ENCODE measurements around the gene ELP6. TPM values are rescaled to one million over a fixed set of nuclear protein-coding genes. Genes with fewer than 3 reads are reported as not detected.
A peak's percentile ranks its signal among the peaks of the same experiment; 100 is the strongest.

ELP6 gene, protein sequence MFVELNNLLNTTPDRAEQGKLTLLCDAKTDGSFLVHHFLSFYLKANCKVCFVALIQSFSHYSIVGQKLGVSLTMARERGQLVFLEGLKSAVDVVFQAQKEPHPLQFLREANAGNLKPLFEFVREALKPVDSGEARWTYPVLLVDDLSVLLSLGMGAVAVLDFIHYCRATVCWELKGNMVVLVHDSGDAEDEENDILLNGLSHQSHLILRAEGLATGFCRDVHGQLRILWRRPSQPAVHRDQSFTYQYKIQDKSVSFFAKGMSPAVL
- total RNA-seq, result 25.8 TPM

DNA sequence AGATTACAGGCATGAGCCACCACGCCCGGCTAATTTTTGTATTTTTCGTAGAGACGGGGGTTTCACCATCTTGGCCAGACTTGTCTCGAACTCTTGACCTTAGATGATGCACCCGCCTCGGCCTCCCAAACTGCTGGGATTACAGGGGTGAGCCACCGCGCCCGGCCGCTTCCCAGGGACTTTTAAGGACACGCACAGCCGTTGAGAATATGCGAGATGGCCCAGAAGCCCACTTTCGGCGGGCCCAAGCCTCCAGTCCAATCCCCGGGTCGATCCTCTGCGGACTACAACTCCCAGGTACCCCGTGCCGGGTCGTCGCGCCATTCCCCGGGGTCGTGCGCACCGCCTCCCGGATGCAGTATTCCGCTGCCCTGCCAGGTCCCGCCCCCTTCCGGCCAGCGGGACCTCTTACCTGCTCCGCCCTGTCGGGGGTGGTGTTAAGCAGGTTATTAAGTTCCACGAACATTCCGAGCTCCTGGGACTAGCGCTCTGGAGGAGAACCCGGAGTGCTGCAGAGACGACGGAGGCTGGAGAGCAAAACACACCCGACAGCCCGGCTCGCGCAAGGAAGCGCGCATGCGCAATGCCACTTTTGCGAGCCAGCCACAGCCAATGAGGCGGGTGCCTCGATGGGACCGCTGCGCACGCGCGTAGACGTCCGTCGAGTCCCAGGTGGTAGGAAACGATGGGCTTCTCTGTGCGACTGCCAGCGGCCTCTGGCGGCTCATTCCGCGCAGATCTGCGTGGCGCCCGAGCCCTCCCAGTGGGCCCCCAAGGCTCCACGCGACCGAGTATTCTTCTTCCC lies at the start of gene ELP6:
TSS of gene ELP6 (minus strand) at position 588 of the 805 bp plus-strand sequence. CDS start at position 466, 122 bp downstream.
- DNase-seq (ENCODE audit: low spot score), result peak; percentile 97

DNA sequence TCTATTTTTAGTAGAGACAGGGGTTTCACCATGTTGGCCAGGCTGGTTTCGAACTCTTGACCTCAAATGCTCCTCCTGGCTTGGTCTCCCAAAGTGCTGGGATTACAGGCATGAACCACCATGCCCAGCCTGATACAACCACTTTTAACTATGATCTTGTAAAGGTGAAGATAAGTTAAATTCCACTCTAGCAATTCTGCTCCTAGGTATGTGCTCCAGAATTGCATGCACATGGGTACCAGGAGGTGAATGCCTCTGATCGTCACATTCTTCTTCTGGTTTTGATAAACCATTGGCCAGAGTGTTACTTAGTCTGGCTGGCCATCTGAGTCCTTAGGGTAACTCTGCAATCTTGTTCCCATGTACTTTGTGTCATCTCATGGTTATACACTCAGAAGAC lies 42.8 kb upstream of the ELP6 start:
- no peak for DNase-seq (ENCODE audit: low spot score)

DNA sequence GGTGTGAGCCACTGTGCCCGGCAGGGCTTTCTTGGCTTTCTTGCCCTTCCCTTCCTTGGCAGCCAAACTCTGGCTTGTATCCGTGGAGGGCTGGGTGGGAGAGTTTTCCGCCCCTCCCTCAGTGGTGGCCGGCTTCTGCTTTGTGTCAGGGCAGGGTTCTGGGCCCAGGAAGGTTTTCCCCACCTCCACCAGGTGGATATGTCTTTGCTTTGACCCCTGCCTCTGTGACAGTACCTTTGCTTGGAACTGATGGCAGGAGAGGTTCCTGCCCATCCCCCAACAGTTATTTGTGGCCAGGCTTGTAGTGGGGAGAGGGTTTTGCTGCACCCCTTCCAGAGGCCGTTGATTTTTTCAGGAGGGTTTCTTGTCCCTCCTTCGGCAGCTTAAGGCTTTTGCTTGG lies 40.8 kb upstream of the ELP6 start:
- no peak for DNase-seq (ENCODE audit: low spot score)

DNA sequence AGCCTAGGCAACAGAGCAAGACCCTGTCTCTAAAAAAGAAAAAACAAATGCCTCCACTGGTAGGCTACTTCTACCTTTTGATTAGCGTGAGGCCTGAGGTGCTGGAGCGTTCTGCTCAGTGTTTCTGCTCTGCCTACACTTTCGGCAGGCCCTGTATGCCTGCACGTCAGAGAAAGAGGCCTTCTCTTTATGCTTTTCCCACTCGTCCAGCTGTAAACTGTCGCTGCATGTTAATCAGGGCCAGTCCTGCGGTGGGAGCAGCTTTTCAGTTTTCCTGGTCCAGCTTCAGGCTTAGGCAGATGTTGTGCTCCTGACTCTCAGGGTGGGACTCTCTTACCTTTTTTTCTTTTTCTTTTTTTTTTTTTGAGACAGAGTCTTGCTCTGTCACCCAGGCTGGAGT lies 39.9 kb upstream of the ELP6 start:
- DNase-seq (ENCODE audit: low spot score), result no peak

DNA sequence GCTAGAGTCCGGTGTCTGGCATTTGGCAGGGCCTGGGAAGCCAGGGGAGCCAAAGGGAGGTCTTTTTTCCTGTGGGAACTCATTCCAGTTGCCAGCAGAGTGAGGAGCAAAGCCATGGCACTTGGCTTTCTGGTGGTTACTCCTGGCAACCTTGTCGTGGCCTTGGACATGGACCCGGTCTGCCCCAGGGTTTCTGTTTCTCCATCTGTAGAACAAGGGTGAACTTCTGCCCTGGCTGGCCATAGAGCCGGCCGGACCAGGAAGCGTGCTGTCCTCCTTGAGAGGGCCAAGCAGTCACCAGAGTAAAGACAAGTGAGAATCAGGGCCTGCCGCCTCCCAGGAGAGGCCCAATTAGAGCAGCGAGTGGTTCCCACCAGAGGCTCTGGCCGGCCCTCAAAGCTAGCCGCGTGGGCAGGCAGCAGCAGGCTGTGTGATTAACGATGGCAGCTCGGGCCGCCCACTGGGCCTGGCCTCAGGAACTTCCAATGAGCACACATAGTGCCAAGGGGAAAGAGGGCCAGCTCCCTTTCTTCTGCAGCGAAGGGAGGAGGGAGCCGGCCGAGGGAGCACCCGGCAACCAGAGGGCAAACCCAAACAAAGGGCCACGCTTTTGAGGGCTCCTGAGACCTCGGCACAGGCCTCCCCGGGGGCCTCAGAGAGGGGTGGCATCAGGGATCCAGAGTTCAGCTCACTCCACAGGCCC lies 29.1 kb upstream of the ELP6 start:
- DNase-seq (ENCODE audit: low spot score), result peak; percentile 51

DNA sequence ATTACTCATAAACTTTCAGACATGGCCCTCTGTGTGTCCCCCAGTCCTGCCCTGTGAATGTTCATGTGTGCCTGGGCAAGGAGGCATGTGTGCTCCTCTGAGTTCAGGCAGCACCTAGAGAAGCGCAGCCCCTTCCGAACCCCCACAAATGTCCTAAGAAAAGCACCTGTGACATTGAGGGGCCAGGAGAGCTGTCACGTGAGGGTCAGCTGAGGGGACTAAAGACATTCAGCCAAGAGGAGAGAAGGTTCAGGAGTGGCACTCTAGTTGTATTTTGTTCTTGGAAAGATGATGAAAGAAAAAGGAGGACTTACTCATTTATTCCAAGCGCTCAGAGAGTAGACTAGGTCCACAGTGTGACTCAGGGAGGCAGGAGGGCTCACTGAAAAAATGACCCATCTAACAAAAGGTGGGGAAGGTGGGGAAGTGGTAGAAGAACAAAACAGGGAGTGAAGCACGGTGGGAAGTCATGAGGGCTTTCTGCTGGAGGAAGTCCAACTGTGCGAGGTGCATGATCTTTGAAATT lies 28.1 kb upstream of the ELP6 start:
- DNase-seq (ENCODE audit: low spot score), result no peak

DNA sequence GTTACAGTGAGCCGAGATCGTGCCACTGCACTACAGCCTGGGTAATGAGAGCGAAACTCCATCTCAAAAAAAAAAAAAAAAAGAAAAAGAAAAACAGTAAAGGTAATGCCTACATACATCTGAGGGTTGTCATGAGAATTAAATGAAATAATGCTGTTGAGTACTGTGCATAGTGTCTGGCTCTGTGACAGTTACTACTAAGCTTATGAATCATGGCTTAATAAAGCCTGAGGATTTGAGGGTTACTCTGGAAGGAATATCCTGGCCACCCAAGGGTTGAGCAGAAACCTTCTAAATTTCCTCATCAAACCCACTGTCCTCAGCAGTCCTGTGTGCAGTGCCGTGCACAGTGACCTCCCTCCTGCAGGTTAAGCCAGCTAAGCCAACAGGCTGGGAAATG lies 26.8 kb upstream of the ELP6 start:
- no peak for DNase-seq (ENCODE audit: low spot score)

DNA sequence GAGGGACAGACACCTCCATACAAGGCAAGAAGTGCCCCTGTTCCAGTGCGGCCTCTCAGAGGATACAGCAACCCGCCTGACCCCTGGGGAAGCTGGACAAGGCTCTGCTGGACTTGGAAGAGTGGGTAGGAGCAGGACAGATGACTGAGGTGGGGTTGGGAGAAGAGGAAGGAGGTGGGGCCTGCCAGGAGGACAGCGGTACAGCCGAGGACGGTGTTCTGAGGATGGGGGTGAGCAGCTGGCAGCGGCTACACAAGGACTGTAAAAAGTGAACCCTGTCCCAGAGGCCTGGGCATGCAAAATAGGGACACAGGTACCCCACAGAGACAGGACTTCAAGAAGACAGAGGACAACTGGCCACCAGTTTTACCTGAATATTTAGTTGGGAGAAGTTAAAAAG lies 23.5 kb upstream of the ELP6 start:
- no peak for DNase-seq (ENCODE audit: low spot score)

DNA sequence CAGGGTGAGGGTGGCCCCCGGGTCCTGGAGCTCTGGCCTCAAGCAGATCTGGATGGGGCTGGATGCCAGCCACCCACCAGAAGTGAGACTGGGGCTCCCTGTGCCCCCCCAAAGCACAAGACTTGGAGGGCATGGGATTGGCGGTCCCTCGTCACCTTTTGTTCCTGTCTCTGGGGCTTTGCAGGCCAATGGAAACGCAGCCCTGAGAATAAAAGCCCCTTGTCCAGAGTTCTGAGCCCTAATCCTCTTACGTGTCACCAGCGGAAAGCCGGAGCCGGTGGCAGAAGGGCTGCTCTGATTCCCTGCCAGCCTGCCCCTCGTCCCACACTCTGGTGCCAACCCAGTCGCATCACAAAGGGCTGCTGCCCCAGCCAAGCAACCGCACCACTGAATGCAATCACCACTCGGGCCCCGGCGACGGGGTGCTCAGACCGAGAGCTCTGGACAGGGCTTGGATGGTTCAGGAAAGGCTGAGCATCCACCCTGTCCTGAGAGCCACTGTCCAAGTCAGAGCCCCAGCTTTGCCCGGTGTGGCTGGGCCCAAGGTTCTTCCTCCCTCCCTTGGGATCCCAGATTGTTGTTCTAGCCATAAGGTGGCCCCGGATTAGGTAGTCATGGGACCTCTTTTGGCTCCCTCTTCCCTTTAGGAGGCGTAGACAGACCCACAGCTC lies 22.8 kb upstream of the ELP6 start:
- DNase-seq (ENCODE audit: low spot score), result no peak

DNA sequence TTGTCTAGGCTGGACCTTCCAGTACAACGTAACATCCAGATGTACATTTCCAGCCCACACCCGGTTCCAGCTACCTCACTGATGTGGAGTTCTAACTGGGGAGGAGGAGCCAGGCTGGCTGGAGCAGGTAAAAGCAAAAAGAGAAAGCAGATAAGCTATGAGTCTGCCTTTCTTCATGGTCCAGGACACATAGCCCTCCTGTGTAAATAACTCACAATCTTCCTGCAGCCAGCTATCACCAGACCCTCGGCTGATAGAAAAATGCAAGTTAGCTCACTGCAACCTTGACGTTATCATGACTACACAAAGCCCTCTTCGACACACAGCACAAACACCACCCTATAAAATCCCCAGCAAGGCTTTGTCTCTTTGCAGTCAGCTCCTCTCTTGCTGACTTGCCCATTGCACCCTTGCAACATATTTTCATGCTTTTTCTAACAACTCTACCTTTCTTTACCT lies 20.5 kb upstream of the ELP6 start:
- DNase-seq (ENCODE audit: low spot score), result no peak

DNA sequence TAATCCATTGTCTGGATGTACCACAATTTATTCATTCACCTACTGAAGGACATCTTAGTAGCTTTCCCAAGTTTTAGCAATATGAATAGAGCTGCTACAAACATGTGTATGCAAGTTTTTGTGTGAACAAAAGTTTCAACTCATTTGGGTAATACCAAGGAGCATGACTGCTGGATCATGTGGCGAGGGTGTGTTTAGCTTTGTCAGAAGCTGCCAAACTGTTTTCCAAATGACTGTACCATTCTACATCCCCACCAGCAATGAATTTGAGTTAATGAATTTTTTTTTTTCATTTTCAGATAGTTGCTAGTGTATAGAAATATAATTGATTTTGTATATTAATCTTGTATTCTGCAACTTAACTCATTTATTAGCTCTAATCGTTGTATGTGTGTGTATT lies 20.0 kb upstream of the ELP6 start:
- DNase-seq (ENCODE audit: low spot score), result no peak

DNA sequence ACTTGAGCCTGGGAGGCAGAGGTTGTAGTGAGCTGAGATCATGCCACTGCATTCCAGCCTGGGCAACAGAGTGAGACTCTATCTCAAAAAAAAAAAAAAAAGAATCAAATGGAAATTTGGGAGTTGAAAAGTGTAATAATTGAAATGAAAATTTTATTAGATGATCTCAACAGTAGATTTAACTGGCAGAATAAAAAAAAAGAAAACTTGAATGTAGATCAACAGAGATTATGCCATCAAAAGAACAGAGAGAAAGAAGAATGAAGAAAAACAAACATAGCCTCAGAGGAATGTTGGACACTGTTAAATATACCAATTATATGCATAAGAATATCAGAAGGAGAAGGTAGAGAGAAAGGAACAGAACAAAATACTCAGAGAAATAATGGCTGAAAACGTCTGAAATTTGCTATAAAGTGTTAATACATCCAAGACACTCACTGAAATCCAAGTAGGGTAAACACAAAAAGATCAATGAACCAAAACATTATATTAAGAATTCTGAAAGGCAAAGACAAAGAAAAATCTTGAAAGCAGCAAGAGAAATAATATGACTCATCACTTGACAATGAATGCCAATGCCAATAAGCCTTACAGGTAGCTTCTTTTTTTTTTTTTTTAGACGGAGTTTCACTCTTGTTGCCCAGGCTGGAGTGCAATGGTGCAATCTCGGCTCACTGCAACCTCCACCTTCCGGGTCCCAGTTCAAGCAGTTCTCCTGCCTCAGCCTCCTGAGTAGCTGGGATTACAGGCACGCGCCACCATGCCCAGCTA lies 14.6 kb upstream of the ELP6 start:
- no peak for DNase-seq (ENCODE audit: low spot score)

DNA sequence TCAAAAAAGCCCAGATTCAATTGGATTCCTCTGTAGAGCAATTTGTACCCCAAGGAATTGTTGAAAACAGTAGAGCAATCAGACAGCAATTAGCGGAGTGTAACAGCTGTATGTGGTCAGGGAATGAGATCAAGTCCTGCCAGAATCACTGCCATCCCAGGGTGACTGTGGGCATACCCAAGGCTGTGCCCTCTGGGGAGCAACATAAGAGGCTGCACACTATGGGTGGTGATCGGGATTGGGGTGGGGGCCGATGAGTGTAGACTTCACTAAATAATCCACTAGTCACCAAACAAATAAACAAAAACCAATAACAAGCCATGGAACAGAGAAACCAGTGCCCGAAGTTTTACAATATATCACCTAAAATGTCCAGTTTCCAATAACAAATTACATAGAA lies 12.1 kb upstream of the ELP6 start:
- no peak for DNase-seq (ENCODE audit: low spot score)

DNA sequence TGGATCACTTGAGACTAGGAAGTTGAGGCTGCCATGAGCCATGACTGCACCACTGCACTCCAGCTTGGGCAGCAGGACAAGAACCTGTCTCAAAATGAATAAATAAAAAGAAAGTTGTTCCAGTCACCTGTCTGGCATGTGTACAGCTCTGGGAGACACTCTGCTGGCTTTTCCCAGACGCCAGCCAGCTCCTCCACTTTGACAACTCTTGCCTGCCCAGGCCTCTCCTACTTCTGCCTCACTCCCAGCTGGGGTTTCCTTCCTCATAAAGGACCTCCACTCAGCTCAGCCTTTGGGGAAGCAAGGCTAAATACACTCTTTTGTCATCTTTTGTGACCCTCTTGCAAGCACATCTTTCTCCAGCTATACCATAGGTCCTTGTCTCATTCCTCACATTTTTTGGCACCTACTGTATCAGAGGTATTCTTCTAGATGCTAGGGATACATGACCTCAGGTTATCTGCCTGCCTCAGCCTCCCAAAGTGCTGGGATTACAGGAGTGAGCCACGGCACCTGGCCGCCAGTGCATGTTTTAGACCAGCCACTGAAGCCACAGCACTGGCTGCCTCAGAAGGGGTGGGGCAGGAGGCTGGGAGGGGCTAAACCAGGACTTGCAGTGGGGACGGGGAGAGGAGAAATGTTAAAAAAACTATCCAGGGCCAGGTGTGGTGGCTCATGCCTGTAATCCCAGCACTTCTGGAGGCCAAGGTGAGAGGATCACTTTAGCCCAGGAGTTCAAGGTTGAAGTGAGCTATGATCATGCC lies 10.0 kb upstream of the ELP6 start:
- DNase-seq (ENCODE audit: low spot score), result no peak

DNA sequence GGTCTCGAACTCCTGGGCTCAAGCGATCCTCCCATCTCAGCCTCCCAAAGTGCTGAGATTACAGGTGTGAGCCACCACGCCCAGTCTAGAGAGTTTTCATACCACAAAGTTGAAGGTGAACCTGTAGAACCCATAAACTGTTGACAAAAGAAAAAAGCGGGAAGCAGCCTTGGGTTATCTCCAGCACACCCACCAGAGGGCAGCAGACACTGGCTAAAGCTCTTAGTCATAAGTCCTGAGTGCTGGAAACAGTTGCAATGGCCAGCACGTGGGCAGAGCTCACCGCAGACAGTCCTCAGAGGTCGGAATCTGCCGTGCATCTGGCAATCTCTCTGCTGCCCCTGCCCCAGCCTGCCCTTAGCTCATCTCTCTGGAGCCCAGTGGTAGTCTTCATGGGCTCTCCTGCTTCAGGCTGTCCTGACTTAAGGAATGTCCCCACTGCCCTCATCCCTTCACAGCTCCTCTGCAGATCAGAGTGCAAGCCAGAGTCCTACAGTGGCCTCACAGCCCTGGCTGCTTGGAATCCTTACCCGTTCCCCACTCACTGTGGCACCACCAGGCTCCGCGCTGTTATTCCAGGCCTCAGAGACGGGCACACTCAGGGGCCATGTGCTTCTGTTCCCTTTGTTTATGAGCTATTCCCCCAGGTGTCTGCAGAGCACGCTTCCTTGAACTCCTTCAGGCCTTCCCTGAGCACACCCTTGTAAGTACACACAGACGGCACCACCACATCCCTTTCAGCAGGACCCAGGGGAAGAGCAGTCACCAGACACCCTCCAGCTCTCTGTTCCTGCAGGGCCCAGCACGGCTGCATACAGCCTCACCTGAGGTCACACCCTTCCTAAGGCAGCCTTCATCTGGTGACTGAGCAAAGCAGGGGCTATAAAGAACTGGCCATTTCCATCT lies 8.8 kb upstream of the ELP6 start:
- DNase-seq (ENCODE audit: low spot score), result peak; percentile 87

DNA sequence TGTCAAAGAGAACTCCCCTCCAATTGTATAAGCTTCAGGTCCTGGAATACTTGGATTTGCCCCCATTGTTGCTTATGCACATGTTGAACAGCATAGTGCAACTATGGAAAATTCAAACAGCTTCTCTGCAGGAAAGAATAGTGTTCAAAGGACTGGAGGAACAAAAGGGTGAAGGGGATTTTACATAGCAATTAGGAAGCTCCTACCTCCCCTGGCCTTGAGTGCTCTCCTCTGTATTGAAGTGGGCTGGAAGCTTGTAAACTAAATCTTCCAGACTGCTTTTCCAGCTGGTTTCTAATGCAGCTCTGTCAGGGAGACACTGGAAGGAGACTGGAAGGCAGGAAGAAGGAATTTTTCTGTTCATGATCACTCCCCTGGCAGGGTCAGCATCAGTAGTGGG lies 7.2 kb upstream of the ELP6 start:
- DNase-seq (ENCODE audit: low spot score), result no peak

DNA sequence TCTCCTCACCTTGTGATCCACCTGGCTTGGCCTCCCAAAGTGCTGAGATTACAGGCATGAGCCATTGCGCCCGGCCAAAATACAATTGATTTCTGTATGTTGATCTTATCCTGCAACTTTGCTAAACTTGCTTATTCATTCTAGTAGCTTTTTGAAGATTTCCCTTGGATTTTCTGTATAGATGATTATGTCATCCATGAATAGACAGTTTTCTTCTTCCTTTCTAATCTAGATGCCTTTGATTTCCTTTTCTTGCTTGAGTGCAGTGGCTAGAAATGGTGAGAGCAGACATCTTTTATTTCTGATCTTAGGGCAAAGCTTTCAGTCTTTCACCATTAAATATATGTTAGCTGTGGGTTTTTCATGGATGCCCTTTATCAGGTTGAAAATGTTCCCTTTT lies 4.4 kb upstream of the ELP6 start:
- no peak for DNase-seq (ENCODE audit: low spot score)

DNA sequence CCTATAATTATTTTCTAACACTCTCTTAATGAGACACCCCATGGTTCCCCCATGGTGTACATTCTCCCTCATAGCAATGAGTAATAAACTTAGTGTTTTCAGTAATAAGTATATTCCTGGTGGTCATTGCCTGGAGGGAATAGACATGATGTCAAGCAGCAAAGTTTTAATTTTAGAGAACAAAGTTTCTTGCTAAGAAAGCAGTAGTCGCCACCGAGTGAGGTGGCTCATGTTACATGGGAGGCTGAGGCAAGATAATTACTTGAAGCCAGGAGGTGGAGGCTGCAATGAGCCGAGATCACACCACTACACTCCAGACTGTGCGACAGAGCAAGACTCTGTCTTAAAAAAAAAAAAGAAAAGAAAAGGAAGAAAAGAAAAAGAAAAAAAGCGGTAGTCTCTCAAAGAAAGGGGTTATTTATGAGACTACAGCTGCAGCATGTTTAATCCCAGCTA lies 2.4 kb upstream of the ELP6 start:
- DNase-seq (ENCODE audit: low spot score), result no peak

DNA sequence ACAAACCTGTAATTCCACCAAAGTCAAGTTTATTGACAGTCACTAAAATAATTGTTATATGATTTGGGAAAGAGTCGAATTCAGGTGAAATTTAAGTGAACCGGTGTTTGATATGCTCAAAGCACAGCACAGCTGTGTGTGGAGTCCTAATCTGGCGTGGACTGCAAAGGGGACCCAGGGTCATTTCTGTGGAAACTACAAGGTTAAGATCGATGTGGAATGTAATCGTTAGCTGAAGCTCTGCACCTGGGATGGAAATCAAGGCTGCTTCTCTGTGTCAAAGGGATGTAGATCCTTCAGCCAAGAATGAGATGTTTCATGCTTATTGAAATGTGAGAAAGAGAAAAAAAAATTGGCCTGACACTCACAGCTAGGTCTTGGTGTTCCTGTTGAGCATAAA lies 1.6 kb upstream of the ELP6 start:
- DNase-seq (ENCODE audit: low spot score), result no peak
